K562 (cell line): ENCODE data around the gene NOLC1. TPM values are rescaled to one million over a fixed set of nuclear protein-coding genes. Genes with fewer than 3 reads are reported as not detected.

Experiments used
- ELK1 ChIP-seq: sonication (generic); formaldehyde crosslinking; IDR thresholded peaks from 2 replicates; pipeline ENCODE4 v1.8.1; 2022; ENCODE audit warnings: missing genetic modification reagents
- ESRRB ChIP-seq: fragments of 250-450 bp; sonication (Bioruptor Pico); IDR thresholded peaks from 2 replicates; pipeline ENCODE4 v1.5.0; 2020; ENCODE audit warnings: mild to moderate bottlenecking, moderate library complexity, borderline replicate concordance
- FOXP4 ChIP-seq: sonication (generic); formaldehyde crosslinking; IDR thresholded peaks from 2 replicates; pipeline ENCODE4 v1.8.0; 2022; ENCODE audit warnings: mild to moderate bottlenecking, missing genetic modification reagents, borderline replicate concordance
- GATAD2B ChIP-seq: fragments of 450-650 bp; IDR thresholded peaks from 2 replicates; pipeline ENCODE4 v1.6.1; 2017; ENCODE audit warnings: mild to moderate bottlenecking, borderline replicate concordance
- KDM5B ChIP-seq: fragments of 200-600 bp; sonication (generic); IDR thresholded peaks from 2 replicates; pipeline ENCODE4 v1.6.1; 2012; ENCODE audit warnings: low read depth, mild to moderate bottlenecking, moderate library complexity, low read length, control low read depth, inconsistent platforms; ENCODE audit not compliant: insufficient replicate concordance
- MXI1 ChIP-seq: IDR thresholded peaks from 2 replicates; pipeline ENCODE4 v1.6.1; 2011; ENCODE audit warnings: low read depth, mild to moderate bottlenecking, improper control_type of control experiment, low read length
- MYC ChIP-seq, 2 experiments: fragments of 250-450 bp in 1 of 2; sonication (Bioruptor Pico) in 1 of 2; IDR thresholded peaks; 2 replicates each; pipeline versions ENCODE4 v1.5.1 to v1.6.1; 2012 to 2021; ENCODE audit warnings: low read depth in 2 of 2, borderline replicate concordance in 1 of 2, improper control_type of control experiment in 1 of 2, low read length in 1 of 2, mild to moderate bottlenecking in 1 of 2, moderate library complexity in 1 of 2
- NKRF ChIP-seq: fragments of 450-650 bp; IDR thresholded peaks from 2 replicates; pipeline ENCODE4 v1.6.1; 2016; ENCODE audit warnings: borderline replicate concordance
- PPARD ChIP-seq: fragments of 250-450 bp; sonication (Bioruptor Pico); IDR thresholded peaks from 2 replicates; pipeline ENCODE4 v1.8.0; 2022; ENCODE audit warnings: inconsistent platforms, mild to moderate bottlenecking, moderate library complexity
- SMAD2 ChIP-seq: fragments of 150-350 bp; IDR thresholded peaks from 2 replicates; pipeline ENCODE4 v1.6.1; 2014; ENCODE audit warnings: low read depth, mild to moderate bottlenecking, low read length
- SMC3 ChIP-seq: conservative IDR thresholded peaks from 2 replicates; pipeline ENCODE4 v1.6.1; 2011; ENCODE audit warnings: low read depth, low read length, improper control_type of control experiment; ENCODE audit not compliant: insufficient read depth
- SP1 ChIP-seq: sonication (generic); formaldehyde crosslinking; IDR thresholded peaks from 2 replicates; pipeline ENCODE4 v1.8.1; 2022; ENCODE audit warnings: mild to moderate bottlenecking, missing genetic modification reagents
- TGIF2 ChIP-seq: sonication (generic); formaldehyde crosslinking; IDR thresholded peaks from 2 replicates; pipeline ENCODE4 v1.8.1; 2022; ENCODE audit warnings: mild to moderate bottlenecking, missing genetic modification reagents, moderate library complexity
- XRCC4 ChIP-seq: IDR thresholded peaks from one replicate; pipeline ENCODE4 v1.6.1; 2011; ENCODE audit not compliant: insufficient read depth, insufficient read length; ENCODE audit errors: extremely low read depth
- ZBTB34 ChIP-seq: fragments of 250-450 bp; sonication (Bioruptor Pico); IDR thresholded peaks from 2 replicates; pipeline ENCODE4 v1.8.0; 2021; ENCODE audit warnings: mild to moderate bottlenecking, moderate library complexity
- ZNF280B ChIP-seq: fragments of 250-450 bp; sonication (Bioruptor Pico); IDR thresholded peaks from 2 replicates; pipeline ENCODE4 v1.5.1; 2021; ENCODE audit warnings: mild to moderate bottlenecking
- ZNF354B ChIP-seq: fragments of 250-450 bp; sonication (Bioruptor Pico); IDR thresholded peaks from 2 replicates; pipeline ENCODE4 v1.4.0; 2020
- ZNF511 ChIP-seq: sonication (generic); formaldehyde crosslinking; IDR thresholded peaks from 2 replicates; pipeline ENCODE4 v1.8.0; 2022; ENCODE audit warnings: mild to moderate bottlenecking, missing genetic modification reagents
- polyA plus RNA-seq, 8 experiments: library from polyadenylated mRNA; depleted of rRNA in 4 of 8; stranded (reverse) in 5 of 8; unstranded in 3 of 8; fragments of >200 nt; fragmentation: Nextera tagmentation in 2 of 8; fragmentation: Illumina TruSeq in 1 of 8; extraction: Ambion mirVana in 2 of 8; extraction: Trizol in 1 of 8; gene quantifications; 2 replicates each; pipeline versions ENCODE4 v1.2.1 to v1.2.3, GENCODE V29; 2011 to 2014; ENCODE audit warnings: inconsistent platforms in 1 of 8, missing spikeins in 1 of 8
- total RNA-seq, 7 experiments: library from RNA; depleted of rRNA in 6 of 7; stranded (reverse); fragments of >200 nt in 6 of 7; fragmentation: Illumina TruSeq in 2 of 7; extraction: Trizol in 2 of 7; gene quantifications; 2 replicates each; pipeline versions ENCODE4 v1.2.1 to v1.2.3, GENCODE V29; 2011 to 2021; ENCODE audit warnings: low replicate concordance in 1 of 7

The NOLC1 gene
- total and polyA plus RNA-seq, 9 of the 15 experiments (the other 6 are each of a cell fraction or from before 2014, with no cell fraction given), result 102 to 310 (median 165) TPM

- TF ChIP-seq ELK1 (CRISPR knock-in tag), result no peak
- TF ChIP-seq FOXP4 (CRISPR knock-in tag), result no peak
- no peak for TF ChIP-seq PPARD (CRISPR knock-in tag)
- peak; percentile 31 for TF ChIP-seq KDM5B
- TF ChIP-seq SMAD2, result no peak
- TF ChIP-seq ZBTB34 (CRISPR knock-in tag), result no peak
- TF ChIP-seq XRCC4, result no peak
- TF ChIP-seq SP1, result peak; percentile 67
- TF ChIP-seq ZNF511, result no peak
- TF ChIP-seq MYC (IDR thresholded peaks at IDR 0.05; ENCODE audit: low read depth, low read length), result no peak
- no peak for TF ChIP-seq MYC (CRISPR knock-in tag; IDR thresholded peaks at IDR 0.05; ENCODE audit: borderline replicate concordance, low read depth)
- no peak for TF ChIP-seq ZNF354B (CRISPR knock-in tag)
- no peak for TF ChIP-seq NKRF
- TF ChIP-seq MXI1, result no peak
- TF ChIP-seq GATAD2B, result peak; percentile 64
- TF ChIP-seq SMC3, result peak; percentile 21; the same call in 1 of the 2 replicates
- TF ChIP-seq ZNF280B, result no peak
- TF ChIP-seq TGIF2 (CRISPR knock-in tag), result no peak
- no peak for TF ChIP-seq ESRRB (CRISPR knock-in tag)
These were observed 39.9 kb upstream of the NOLC1 start (continued) for GRCh38 chr10:102112210-102112817.
